Mesodermal cell (in vitro differentiated cells): Measurements from ENCODE around the gene ZNF142.

Source experiments
- H3K27ac ChIP-seq: 2 replicates; pipeline ENCODE4 v1.7.0; 2013; ENCODE audit warnings: mild to moderate bottlenecking, low read depth, low read length, moderate library complexity; ENCODE audit not compliant: severe bottlenecking
- H3K36me3 ChIP-seq: 2 replicates; pipeline ENCODE4 v1.7.1; 2013; ENCODE audit warnings: mild to moderate bottlenecking, low read length, moderate library complexity; ENCODE audit not compliant: control insufficient read depth, insufficient read depth
- H3K4me1 ChIP-seq: one replicate; pipeline ENCODE4 v1.7.1; 2013; ENCODE audit warnings: mild to moderate bottlenecking, low read length; ENCODE audit not compliant: insufficient read depth, control insufficient read depth, poor library complexity, severe bottlenecking
- H3K4me3 ChIP-seq: 2 replicates; pipeline ENCODE4 v1.7.0; 2013; ENCODE audit warnings: low read length, control low read depth, mild to moderate bottlenecking; ENCODE audit not compliant: insufficient read depth, poor library complexity, severe bottlenecking; ENCODE audit errors: extremely low read depth
- H3K9me3 ChIP-seq: 2 replicates; pipeline ENCODE4 v1.7.1; 2013; ENCODE audit warnings: mild to moderate bottlenecking, low read length, moderate library complexity; ENCODE audit not compliant: control insufficient read depth
- WGBS, 2 experiments: methylation state at CpG; one replicate each; pipeline ENCODE4 v1.1.5; 2013; ENCODE audit warnings: missing lambda C conversion rate in 2 of 2; ENCODE audit not compliant: insufficient coverage in 2 of 2; 5-methylcytosine and 5-hydroxymethylcytosine counted together

The ZNF142 gene

DNA sequence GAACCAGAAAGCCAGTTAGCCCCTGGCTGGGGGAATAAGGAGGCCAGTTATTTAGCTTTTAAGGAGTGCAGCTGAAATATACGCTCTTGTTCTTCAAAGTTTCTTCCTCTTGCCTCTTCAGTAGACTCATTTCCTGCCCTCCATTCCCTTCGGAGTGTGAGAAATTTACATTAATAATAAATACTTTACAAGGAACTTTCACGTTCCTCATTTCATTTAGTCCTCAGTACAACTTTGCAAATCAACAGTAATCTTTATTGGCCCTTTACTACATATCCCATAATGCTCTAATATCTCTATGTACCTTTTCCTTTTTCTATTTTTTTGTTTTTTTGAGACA lies 36.1 kb downstream of the ZNF142 start:
- no peak overlapping the region for H3K4me3 ChIP-seq
- WGBS, 2 experiments: 93% methylated on average over 3 of the region's 3 CpGs; no CpG with 5 or more reads in 1 of the 2 experiments
- H3K4me1 ChIP-seq: peaks cover 7% of the 10 kb centered on the region

DNA sequence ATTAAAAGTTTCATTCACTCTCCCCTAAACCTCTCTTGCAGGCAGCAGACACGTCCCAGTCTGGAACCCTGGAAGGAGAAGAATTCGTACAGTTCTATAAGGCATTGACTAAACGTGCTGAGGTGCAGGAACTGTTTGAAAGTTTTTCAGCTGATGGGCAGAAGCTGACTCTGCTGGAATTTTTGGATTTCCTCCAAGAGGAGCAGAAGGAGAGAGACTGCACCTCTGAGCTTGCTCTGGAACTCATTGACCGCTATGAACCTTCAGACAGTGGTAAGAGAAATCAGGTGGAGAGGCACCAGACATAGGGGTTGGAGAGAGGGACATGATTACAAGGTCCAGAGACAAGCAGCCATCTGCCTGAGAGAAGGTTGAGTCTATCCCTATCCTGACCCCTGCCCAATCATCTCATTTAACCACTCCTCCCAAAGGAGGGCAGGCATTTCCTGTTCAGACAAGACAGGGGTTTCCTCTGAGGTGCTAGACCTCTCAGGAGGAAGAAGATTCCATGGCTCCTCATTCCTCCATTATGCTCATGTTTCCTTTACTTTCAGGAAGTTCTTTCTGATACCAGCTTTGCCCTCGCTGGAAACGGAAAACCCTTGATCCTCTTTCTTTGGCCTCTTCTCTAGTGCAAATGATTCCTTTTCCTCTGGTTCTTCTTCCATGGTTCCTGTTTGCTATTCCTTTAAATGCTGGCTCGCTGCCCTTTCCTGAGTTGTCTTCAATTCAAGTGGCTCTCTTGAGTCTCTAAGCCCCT lies 36.6 kb downstream of the ZNF142 start:
- peaks cover 7% of the 10 kb centered on the region for H3K4me1 ChIP-seq
- H3K27ac ChIP-seq: peak overlapping the region; percentile 53
- 92% methylated on average over 6 to 7 of the region's 7 CpGs for WGBS, 2 experiments

More for the DNA sequence above, 36.1 kb downstream of the ZNF142 start:
- no peaks in the 10 kb centered on the region for H3K36me3 ChIP-seq
- H3K9me3 ChIP-seq: no peaks in the 10 kb centered on the region
- H3K27ac ChIP-seq: peak overlapping the region; percentile 53

DNA sequence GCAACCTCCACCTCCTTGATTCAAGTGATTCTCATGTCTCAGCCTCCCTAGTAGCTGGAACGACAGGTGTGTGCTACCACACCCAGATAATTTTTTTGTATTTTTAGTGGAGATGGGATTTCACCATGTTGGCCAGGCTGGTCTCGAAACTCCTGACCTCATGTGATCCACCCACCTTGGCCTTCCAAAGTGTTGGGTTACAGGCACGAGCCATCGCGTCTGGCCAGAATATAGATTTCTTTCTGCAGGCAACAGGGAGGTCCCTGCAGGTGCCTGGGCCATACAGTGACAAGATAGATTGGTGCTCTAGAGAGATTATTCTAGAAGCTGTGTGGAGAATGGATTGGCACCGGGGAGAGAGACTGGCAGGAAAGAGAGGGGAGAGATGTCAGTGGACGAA lies 38.4 kb downstream of the ZNF142 start:
- Histone ChIP-seq H3K4me3 (no peak overlapping the region), H3K27ac (no peak overlapping the region), H3K36me3 (no peaks in the 10 kb centered on the region), H3K4me1 (peaks cover 7% of the 10 kb centered on the region), H3K9me3 (no peaks in the 10 kb centered on the region)
- 40 to 62% methylated on average over 2 to 3 of the region's 7 CpGs for WGBS, 2 experiments

More for the DNA sequence above, 36.6 kb downstream of the ZNF142 start:
- Histone ChIP-seq H3K4me3 (no peak overlapping the region), H3K36me3 (no peaks in the 10 kb centered on the region), H3K9me3 (no peaks in the 10 kb centered on the region)

DNA sequence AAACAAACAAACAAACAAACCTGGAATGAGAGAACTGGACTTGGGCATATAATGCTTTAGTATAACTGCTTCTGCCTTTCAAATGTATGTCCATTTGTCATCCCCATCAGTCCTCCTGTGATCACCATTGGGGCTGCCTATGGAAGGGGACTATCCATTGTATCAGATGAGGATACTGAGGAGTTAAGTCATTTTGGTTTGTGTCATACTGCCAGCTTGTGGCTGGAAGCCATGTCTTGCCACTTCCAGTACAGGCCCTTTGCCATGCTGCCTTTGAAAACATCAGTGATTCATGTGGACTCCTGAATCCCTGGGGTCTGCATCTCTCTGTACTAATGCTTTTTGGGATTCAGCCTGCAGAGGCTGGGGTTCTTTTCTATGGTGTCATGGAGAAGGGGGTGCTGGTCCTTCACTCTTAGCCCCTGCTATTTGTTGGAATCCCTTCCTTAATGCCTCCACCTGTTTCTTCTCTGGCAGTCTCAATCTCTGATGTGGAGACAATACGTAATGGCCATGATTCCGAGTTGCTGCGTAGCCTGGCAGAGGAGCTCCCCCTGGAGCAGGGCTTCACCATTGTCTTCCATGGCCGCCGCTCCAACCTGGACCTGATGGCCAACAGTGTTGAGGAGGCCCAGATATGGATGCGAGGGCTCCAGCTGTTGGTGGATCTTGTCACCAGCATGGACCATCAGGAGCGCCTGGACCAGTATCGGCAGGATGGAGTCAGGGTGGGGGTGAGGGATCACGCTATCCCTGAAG lies 41.1 kb downstream of the ZNF142 start:
- WGBS, 2 experiments: 91 to 93% methylated on average over 8 to 9 of the region's 9 CpGs
- Histone ChIP-seq H3K9me3 (no peaks in the 10 kb centered on the region), H3K36me3 (no peaks in the 10 kb centered on the region), H3K4me1 (peaks cover 6% of the 10 kb centered on the region), H3K4me3 (no peak overlapping the region), H3K27ac (no peak overlapping the region)

DNA sequence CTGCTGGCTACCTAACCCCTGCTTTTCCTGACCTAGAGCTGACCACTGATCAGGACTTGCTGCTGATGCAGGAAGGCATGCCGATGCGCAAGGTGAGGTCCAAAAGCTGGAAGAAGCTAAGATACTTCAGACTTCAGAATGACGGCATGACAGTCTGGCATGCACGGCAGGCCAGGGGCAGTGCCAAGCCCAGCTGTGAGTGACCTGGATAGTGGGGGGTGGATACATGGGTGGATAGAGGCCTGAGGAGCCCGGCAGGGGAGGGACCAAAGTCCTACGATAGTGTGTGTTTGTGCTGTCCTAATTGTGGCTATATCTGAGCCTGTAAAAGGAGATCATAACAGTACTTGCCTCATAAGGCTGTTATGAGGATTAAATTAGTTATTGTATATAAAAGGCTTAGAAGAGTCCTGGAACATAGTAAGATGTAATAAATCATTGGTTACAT lies 43.5 kb downstream of the ZNF142 start:
- Histone ChIP-seq H3K27ac (no peak overlapping the region), H3K4me3 (no peak overlapping the region), H3K36me3 (no peaks in the 10 kb centered on the region), H3K9me3 (no peaks in the 10 kb centered on the region), H3K4me1 (no peaks in the 10 kb centered on the region)
- 91 to 93% methylated on average over 6 of the region's 6 CpGs for WGBS, 2 experiments

DNA sequence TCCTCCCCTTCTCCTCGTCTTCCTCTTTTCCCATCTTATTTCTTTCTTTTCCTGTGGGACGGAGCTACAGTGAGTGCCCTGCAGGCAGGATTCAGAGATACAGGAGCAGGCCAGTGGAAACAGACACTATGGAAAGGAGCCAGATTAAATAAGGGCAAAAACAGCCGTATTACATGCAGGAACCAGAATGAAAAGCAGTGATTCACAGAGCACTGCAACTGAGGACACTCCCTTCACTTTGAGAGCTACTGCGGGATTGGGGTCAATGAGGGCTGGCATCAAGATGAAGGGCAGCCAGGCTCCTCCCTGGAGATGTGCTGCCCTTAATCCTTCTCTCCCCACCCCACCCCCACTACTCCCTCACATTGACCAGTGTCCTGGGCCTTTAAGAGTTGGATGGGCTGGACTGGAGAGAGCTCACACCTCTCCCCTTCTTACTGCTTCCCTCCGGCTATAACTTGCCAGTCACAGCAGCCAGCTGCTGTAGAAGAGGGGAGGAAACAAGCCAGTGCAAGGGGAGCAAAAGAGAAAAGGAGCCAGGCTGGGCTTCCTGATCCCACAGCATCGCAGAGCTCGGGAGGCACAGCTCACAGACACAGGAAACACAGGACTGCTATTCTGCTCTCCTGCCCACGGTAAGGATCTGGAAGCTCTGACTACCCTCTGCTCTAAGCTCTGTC lies 51.8 kb downstream of the ZNF142 start, which contains the start of gene PLCD4:
Gene PLCD4, plus strand, starts transcription at position 464 of the 680 bp plus-strand sequence. CDS start 7,841 bp downstream, outside the sequence.
- Histone ChIP-seq H3K27ac (peak within 1 kb of the TSS; percentile 64), H3K36me3 (no peaks in the 10 kb centered on the region), H3K4me3 (no peak within 1 kb of the TSS), H3K9me3 (no peaks in the 10 kb centered on the region), H3K4me1 (peaks cover 11% of the 10 kb centered on the region)
- WGBS, 2 experiments: 36 to 43% methylated on average over 7 of the region's 8 CpGs

DNA sequence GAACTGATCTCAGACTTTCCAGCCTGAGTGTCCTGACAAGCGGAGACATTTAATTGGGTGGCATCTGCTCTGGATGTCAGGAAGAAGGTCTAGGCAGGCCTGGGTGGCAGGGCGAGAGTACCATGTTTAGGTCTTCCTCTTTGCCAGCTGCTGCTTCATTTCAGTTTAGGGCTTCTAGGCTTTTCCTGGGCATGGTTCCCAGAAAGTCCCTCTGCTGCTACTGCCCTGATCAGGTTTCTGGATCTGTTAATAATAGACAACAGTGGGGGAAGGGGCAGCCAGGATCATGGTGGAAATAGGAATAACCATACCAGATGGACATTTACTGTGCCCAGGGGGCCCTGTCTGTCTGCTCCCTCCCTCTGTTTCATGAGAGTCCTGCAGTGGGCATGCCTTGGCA lies 54.0 kb downstream of the ZNF142 start:
- H3K9me3 ChIP-seq: no peaks in the 10 kb centered on the region
- no peak overlapping the region for H3K4me3 ChIP-seq
- H3K36me3 ChIP-seq: no peaks in the 10 kb centered on the region
- peaks cover 11% of the 10 kb centered on the region for H3K4me1 ChIP-seq
- 88 to 100% methylated on average over 2 of the region's 2 CpGs for WGBS, 2 experiments
- no peak overlapping the region for H3K27ac ChIP-seq
